A549 (cell line): Measurements from ENCODE around the gene NIBAN1. TPM values are rescaled to one million over a fixed set of nuclear protein-coding genes. Genes with fewer than 3 reads are reported as not detected.

Experiments used
- ATAC-seq, 2 experiments: fragments of 200-7000 bp in 1 of 2; fragments of >200 bp in 1 of 2; cut with Nextera tagmentation in 1 of 2; cut with Tn5 transposase in 1 of 2; 3 replicates each; pipeline versions ENCODE4 v1.8.0 to v1.9.1; 2018 to 2020; ENCODE audit warnings: mild to moderate bottlenecking in 1 of 2, moderate library complexity in 1 of 2
- CTCF ChIA-PET: fragments of 300-600 bp; sonication (Branson Sonifier 250); formaldehyde crosslinking; extraction: SDS; loops from one replicate; lab custom pipeline; 2021; ENCODE audit warnings: antibody characterized with exemption, inconsistent platforms; lab: Yijun Ruan, JAX
- POLR2A ChIA-PET: fragments of 350-600 bp; formaldehyde crosslinking; extraction: SDS; loops from one replicate; lab custom pipeline; 2021; ENCODE audit warnings: antibody characterized with exemption, inconsistent platforms; lab: Yijun Ruan, JAX
- DNase-seq, 2 experiments: peaks; one replicate each; pipeline versions ENCODE4 v3.0.0 to v3.0.0-alpha.2; 2011 to 2016; ENCODE audit warnings: low read depth in 1 of 2, low spot score in 1 of 2
- FAIRE-seq: peaks from 2 replicates; lab custom pipeline; 2011; peaks lifted over from hg19 to GRCh38; lab: Jason Lieb, UNC
- H3K27ac ChIP-seq, 2 experiments: fragments of >200 bp; sonication (Bioruptor Twin); formaldehyde crosslinking; 3 replicates each; pipeline ENCODE4 v1.5.1; 2016 to 2017
- H3K4me1 ChIP-seq: fragments of >200 bp; sonication (Bioruptor Twin); formaldehyde crosslinking; 3 replicates; pipeline ENCODE4 v1.6.1; 2016
- H3K4me2 ChIP-seq: fragments of >200 bp; sonication (Bioruptor Twin); formaldehyde crosslinking; 3 replicates; pipeline ENCODE4 v1.6.1; 2016
- H3K4me3 ChIP-seq: fragments of >200 bp; sonication (Bioruptor Twin); formaldehyde crosslinking; 3 replicates; pipeline ENCODE4 v1.5.1; 2016
- H3K9me3 ChIP-seq: fragments of >200 bp; sonication (Bioruptor Twin); formaldehyde crosslinking; 3 replicates; pipeline ENCODE4 v1.6.1; 2016
- ATOH8 ChIP-seq: fragments of 250-450 bp; sonication (Bioruptor Pico); IDR thresholded peaks from 2 replicates; pipeline ENCODE4 v1.5.0; 2020; ENCODE audit warnings: low read depth, mild to moderate bottlenecking, moderate library complexity
- CBX2 ChIP-seq: fragments of 200-600 bp; sonication (generic); IDR thresholded peaks from 2 replicates; pipeline ENCODE4 v1.6.1; 2016; ENCODE audit warnings: low read depth, mild to moderate bottlenecking, borderline replicate concordance
- EHF ChIP-seq: fragments of 250-450 bp; sonication (Bioruptor Pico); IDR thresholded peaks from 2 replicates; pipeline ENCODE4 v1.5.0; 2020; ENCODE audit warnings: mild to moderate bottlenecking
- EP300 ChIP-seq, 2 experiments: fragments of >200 bp; sonication (Bioruptor Twin); formaldehyde crosslinking; IDR thresholded peaks; 2 replicates in 1 of 2; 3 replicates in 1 of 2; pipeline ENCODE4 v1.6.1; 2016 to 2017
- HDAC2 ChIP-seq: fragments of 200-600 bp; sonication (generic); IDR thresholded peaks from 2 replicates; pipeline ENCODE4 v1.6.1; 2016
- HES2 ChIP-seq: fragments of >200 bp; sonication (Bioruptor Twin); formaldehyde crosslinking; IDR thresholded peaks from 2 replicates; pipeline ENCODE4 v1.6.1; 2016
- HOXB13 ChIP-seq: fragments of 250-450 bp; sonication (Bioruptor Pico); IDR thresholded peaks from 2 replicates; pipeline ENCODE4 v1.5.0; 2020; ENCODE audit warnings: low read depth, mild to moderate bottlenecking, moderate library complexity
- JUN ChIP-seq, 2 experiments: fragments of >200 bp; sonication (Bioruptor Twin); formaldehyde crosslinking; IDR thresholded peaks; 2 replicates in 1 of 2; 3 replicates in 1 of 2; pipeline ENCODE4 v1.6.1; 2016 to 2017
- KDM1A ChIP-seq: fragments of 200-600 bp; sonication (generic); IDR thresholded peaks from 2 replicates; pipeline ENCODE4 v1.6.1; 2016; ENCODE audit warnings: low read depth, mild to moderate bottlenecking
- MAFK ChIP-seq: fragments of 450-650 bp; IDR thresholded peaks from 2 replicates; pipeline ENCODE4 v1.6.1; 2014; ENCODE audit not compliant: partially characterized antibody
- MAX ChIP-seq: IDR thresholded peaks from 2 replicates; pipeline ENCODE4 v1.6.1; 2012
- MAZ ChIP-seq: fragments of 150-350 bp; IDR thresholded peaks from 2 replicates; pipeline ENCODE4 v1.6.1; 2014; ENCODE audit warnings: antibody characterized with exemption, low read depth, low read length, borderline replicate concordance
- NFE2L2 ChIP-seq: fragments of 150-350 bp; conservative IDR thresholded peaks from 2 replicates; pipeline ENCODE4 v1.6.1; 2014; ENCODE audit warnings: low read length
- NPAS2 ChIP-seq: fragments of 250-450 bp; sonication (Bioruptor Pico); IDR thresholded peaks from 2 replicates; pipeline ENCODE4 v1.8.0; 2022; ENCODE audit warnings: mild to moderate bottlenecking, moderate library complexity, borderline replicate concordance
- RARB ChIP-seq: fragments of 250-450 bp; sonication (Bioruptor Pico); IDR thresholded peaks from 2 replicates; pipeline ENCODE4 v1.8.0; 2021; ENCODE audit warnings: mild to moderate bottlenecking, moderate library complexity
- RCOR1 ChIP-seq: fragments of 150-350 bp; IDR thresholded peaks from 2 replicates; pipeline ENCODE4 v1.6.1; 2014; ENCODE audit warnings: antibody characterized with exemption, low read length, low read depth
- REST ChIP-seq: fragments of 200-600 bp; sonication (generic); IDR thresholded peaks from 2 replicates; pipeline ENCODE4 v1.6.1; 2016; ENCODE audit warnings: antibody characterized with exemption, mild to moderate bottlenecking, moderate library complexity
- SMC3 ChIP-seq: fragments of >200 bp; sonication (Bioruptor Twin); formaldehyde crosslinking; IDR thresholded peaks from 3 replicates; pipeline ENCODE4 v1.6.1; 2018; ENCODE audit warnings: inconsistent platforms
- USF2 ChIP-seq: fragments of 450-650 bp; IDR thresholded peaks from 2 replicates; pipeline ENCODE4 v1.6.1; 2014; ENCODE audit warnings: antibody characterized with exemption
- ZC3H11A ChIP-seq: fragments of 450-650 bp; IDR thresholded peaks from 2 replicates; pipeline ENCODE4 v1.6.1; 2014; ENCODE audit warnings: antibody characterized with exemption, mild to moderate bottlenecking
- ZFP36 ChIP-seq: fragments of 450-650 bp; IDR thresholded peaks from 2 replicates; pipeline ENCODE4 v1.6.1; 2014; ENCODE audit warnings: borderline replicate concordance; ENCODE audit not compliant: partially characterized antibody
- ZNF302 ChIP-seq: fragments of 250-450 bp; sonication (Bioruptor Pico); IDR thresholded peaks from 2 replicates; pipeline ENCODE4 v1.9.0; 2021; ENCODE audit warnings: inconsistent platforms, mild to moderate bottlenecking, moderate library complexity
- ZSCAN20 ChIP-seq: fragments of 250-450 bp; sonication (Bioruptor Pico); IDR thresholded peaks from 2 replicates; pipeline ENCODE4 v1.8.0; 2022; ENCODE audit warnings: mild to moderate bottlenecking, moderate library complexity
- WGBS: methylation state at CpG from one replicate; pipeline ENCODE4 v1.1.6; 2017; ENCODE audit errors: missing lambda C conversion rate; 5-methylcytosine and 5-hydroxymethylcytosine counted together
- polyA plus RNA-seq, 4 experiments: library from polyadenylated mRNA; depleted of rRNA in 3 of 4; stranded (reverse); fragments of >200 nt; fragmentation: RNase III in 1 of 4; extraction: RNeasy Plus Mini Kit Qiagen cat#74134 plus additional on column Dnase treatment in 1 of 4; gene quantifications; 2 replicates in 3 of 4; 3 replicates in 1 of 4; pipeline ENCODE4 v1.2.3, GENCODE V29; 2011 to 2017

Gene NIBAN1
- polyA plus RNA-seq, 2 of the 4 experiments (the other 2 are of a cell fraction): 0.35 to 12.7 TPM

GRCh38 chr1:184953600-184954219 is 20.6 kb downstream of the NIBAN1 start:
- POLR2A ChIA-PET: no interaction called here
- Histone ChIP-seq H3K4me3 (no peak overlapping the region), H3K9me3 (no peaks in the 10 kb centered on the region), H3K4me2 (no peak overlapping the region), H3K4me1 (no peaks in the 10 kb centered on the region), H3K27ac (no peak overlapping the region)
- FAIRE-seq (no peak), DNase-seq (no peak), ATAC-seq (peak in 1 of 2 experiments; percentile 50; a peak in 1 of 6 replicates)
- no peak for TF ChIP-seq RARB (CRISPR knock-in tag)
- TF ChIP-seq NPAS2: no peak
- no peak for TF ChIP-seq MAX
- no peak for TF ChIP-seq EP300 (IDR thresholded peaks at IDR 0.05)
- TF ChIP-seq SMC3: no peak
- 59% methylated on average over 6 of the region's 6 CpGs for WGBS
- CTCF ChIA-PET: no interaction called here

- Histone ChIP-seq H3K27ac (no peak overlapping the region), H3K4me1 (no peaks in the 10 kb centered on the region), H3K9me3 (no peaks in the 10 kb centered on the region), H3K4me3 (no peak overlapping the region), H3K4me2 (no peak overlapping the region)
- ChIA-PET CTCF (no interaction called here), POLR2A (no interaction called here)
- DNase-seq: no peak
- no peak for FAIRE-seq
- no peak for ATAC-seq
- 41% methylated on average over 4 of the region's 4 CpGs for WGBS
- TF ChIP-seq ZNF302: no peak
- no peak for TF ChIP-seq ZSCAN20 (CRISPR knock-in tag)
- TF ChIP-seq HES2: no peak
- no peak for TF ChIP-seq SMC3
- no peak for TF ChIP-seq ZFP36
- no peak for TF ChIP-seq HDAC2
- no peak for TF ChIP-seq CBX2
- no peak for TF ChIP-seq HOXB13 (CRISPR knock-in tag)
- TF ChIP-seq EP300 (IDR thresholded peaks at IDR 0.05): no peak
- no peak for TF ChIP-seq RCOR1
- TF ChIP-seq ATOH8 (CRISPR knock-in tag): no peak
- TF ChIP-seq KDM1A: no peak
- no peak for TF ChIP-seq USF2
- no peak for TF ChIP-seq MAZ
- TF ChIP-seq EHF (CRISPR knock-in tag): no peak
- no peak for TF ChIP-seq ZC3H11A
- no peak for TF ChIP-seq JUN (IDR thresholded peaks at IDR 0.05)
- no peak for TF ChIP-seq NFE2L2
- no peak for TF ChIP-seq REST
- no peak for TF ChIP-seq MAFK
Measured at GRCh38 chr1:184952428-184952827, 21.9 kb downstream of the NIBAN1 start.
